Omental fat pad (tissue), 4 donors: ENCODE data around the gene RSPO1. TPM values are rescaled to one million over a fixed set of nuclear protein-coding genes. Genes with fewer than 3 reads are reported as not detected.

Experiments
- ATAC-seq: fragments of 150-250 bp; one replicate; pipeline ENCODE4 v1.9.1; 2016; ENCODE audit warnings: mild to moderate bottlenecking, moderate library complexity; ENCODE audit not compliant: low FRiP score
- DNase-seq: peaks from one replicate; pipeline ENCODE4 v3.0.0-alpha.2; 2019; ENCODE audit warnings: low spot score
- CTCF ChIP-seq, 3 donors: fragments of 450-650 bp; IDR thresholded peaks; one replicate each; pipeline ENCODE4 v1.5.1; 2016 to 2017; ENCODE audit warnings: antibody characterized with exemption in 3 of 3, mild to moderate bottlenecking in 3 of 3, moderate library complexity in 2 of 3
- total RNA-seq, 4 donors: library from RNA; depleted of rRNA; stranded (reverse); fragments of >200 nt; gene quantifications; one replicate each; pipeline ENCODE4 v1.1.0, GENCODE V29; 2016

The RSPO1 gene
- total RNA-seq, 4 donors from 2014 or later = 1.7 to 47.3 (median 13.5) TPM

GRCh38 chr1:37673920-37674319 is 39.2 kb upstream of the RSPO1 start:
- ATAC-seq (no peak), DNase-seq (no peak)
- TF ChIP-seq CTCF (IDR thresholded peaks at IDR 0.05) = no peak

- TF ChIP-seq CTCF (IDR thresholded peaks at IDR 0.05) = no peak
- DNase-seq = no peak
- ATAC-seq = no peak
These were observed 37.6 kb upstream of the RSPO1 start for GRCh38 chr1:37672136-37672870.

DNA sequence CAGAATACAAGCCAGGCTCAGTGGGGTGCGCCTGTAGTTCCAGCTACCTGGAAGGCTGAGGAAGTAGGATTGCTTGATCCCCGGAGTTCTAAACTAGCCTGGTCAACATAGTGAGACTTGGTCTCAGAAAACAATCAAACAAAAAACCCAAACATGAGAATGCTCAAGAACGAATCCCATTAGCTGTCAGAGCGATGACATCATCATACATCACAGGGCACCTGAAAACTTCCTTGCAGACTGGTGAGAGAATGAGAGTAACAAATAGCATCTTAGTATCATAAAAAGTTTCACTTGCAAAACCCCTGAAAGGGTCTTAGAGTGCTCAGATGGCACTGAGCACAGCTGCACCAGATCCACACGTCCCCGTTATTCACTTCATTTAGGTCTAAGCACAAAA is 36.6 kb upstream of the RSPO1 start:
- ATAC-seq (no peak), DNase-seq (no peak)
- TF ChIP-seq CTCF (IDR thresholded peaks at IDR 0.05) = no peak

- ATAC-seq = no peak
- no peak for TF ChIP-seq CTCF (IDR thresholded peaks at IDR 0.05)
- DNase-seq = no peak
These were observed 35.4 kb upstream of the RSPO1 start for GRCh38 chr1:37670133-37670532.

DNA sequence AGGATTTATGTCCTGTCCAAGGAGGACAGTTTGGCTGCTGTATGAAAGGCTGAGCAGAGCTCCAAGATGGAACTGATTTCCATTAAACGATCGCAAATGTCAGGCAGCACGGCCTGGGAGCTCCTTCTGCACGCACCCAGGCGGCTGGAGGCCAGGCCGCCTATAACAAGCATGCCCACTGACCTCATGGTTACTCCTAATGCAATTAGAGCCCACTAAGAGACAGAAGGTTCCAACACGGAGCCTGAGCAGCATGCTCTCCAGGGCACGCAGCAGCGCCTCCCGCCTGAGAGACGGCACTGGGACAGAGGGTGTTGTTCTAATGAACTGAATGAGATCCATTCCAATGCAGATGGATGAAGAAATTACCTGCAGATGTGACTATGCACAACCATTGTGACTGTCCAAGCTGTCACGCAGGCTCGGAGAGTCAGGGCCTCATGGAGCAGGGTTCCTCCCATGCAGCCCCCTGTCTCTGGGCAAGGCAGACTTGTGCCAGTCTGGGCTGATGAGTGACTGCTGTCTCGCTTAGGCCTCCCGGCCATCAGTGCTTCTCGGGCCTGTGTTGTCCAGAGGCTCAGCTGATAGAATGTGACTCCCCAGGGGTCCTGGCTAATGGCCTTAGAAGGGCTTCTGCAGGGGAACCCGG is 32.5 kb upstream of the RSPO1 start:
- no peak for TF ChIP-seq CTCF (IDR thresholded peaks at IDR 0.05)
- no peak for DNase-seq
- ATAC-seq = no peak

DNA sequence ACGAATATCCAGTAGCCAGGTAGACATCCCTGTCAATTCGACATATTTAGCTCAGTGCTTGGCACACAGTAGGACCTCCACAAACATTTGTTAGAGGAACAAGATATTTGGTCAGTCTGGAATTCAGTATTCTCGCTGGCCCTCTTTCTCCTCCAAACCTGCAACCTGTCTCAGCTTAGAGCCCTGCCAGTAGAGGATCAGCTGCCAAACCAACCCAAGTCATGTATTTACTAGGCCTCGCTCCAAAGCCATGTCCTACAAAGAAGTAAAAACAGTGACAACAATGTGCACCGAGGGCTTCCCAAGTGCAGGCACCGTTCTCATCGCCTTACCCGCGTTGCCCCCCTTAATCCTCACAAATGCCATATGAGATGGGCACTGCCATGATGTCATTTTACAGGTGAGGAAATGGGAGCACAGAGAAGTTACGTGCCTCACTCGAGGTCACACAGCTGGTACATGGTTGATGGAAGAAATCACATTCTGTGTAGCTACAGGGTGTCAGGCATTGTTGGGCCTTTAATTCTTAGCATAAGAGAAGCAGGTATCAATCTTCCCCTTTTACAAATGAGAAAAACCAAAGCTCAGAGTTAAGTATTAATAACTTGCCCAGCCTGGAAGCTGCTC is 31.7 kb upstream of the RSPO1 start:
- no peak for TF ChIP-seq CTCF (IDR thresholded peaks at IDR 0.05)
- ATAC-seq = no peak
- no peak for DNase-seq
